Activated CD4-positive, alpha-beta T cell treated with anti-CD3 and anti-CD28 coated beads, Interleukin-2, Interleukin-6, amounts not matched to agents 100 ng/mL and 50 ng/mL, durations not matched to agents 16 hours and 8 hours (primary cell): ENCODE results near the gene NTF4.

Experiments used
- DNase-seq: peaks from one replicate; pipeline ENCODE4 v3.0.0-alpha.2; 2020

Gene NTF4

GRCh38 chr19:49064768-49065611, at the start of gene NTF4:
TSS of gene NTF4 (minus strand) at chr19:49064818. CDS start at chr19:49061997, 2,821 bp downstream.
- no peak for DNase-seq

- peak; percentile 81 for DNase-seq
Observed at GRCh38 chr19:49113762-49114629, 49.4 kb upstream of the NTF4 start, which contains the start of gene LIN7B. TSS of gene LIN7B (plus strand) at chr19:49114370. CDS start at chr19:49114405, 35 bp downstream.

- DNase-seq, result no peak
Observed at GRCh38 chr19:49111218-49111998, 46.8 kb upstream of the NTF4 start.

- no peak for DNase-seq
Observed at GRCh38 chr19:49110567-49110966, 45.9 kb upstream of the NTF4 start.

GRCh38 chr19:49109569-49110233, 45.1 kb upstream of the NTF4 start:
- DNase-seq, result no peak

GRCh38 chr19:49109051-49109450, 44.4 kb upstream of the NTF4 start:
- DNase-seq, result no peak

- no peak for DNase-seq
Observed at GRCh38 chr19:49107625-49108459, 43.2 kb upstream of the NTF4 start.

GRCh38 chr19:49106648-49107135, 42.1 kb upstream of the NTF4 start:
- peak; percentile 72 for DNase-seq

- DNase-seq, result no peak
Observed at GRCh38 chr19:49104229-49104864, 39.7 kb upstream of the NTF4 start.

GRCh38 chr19:49103331-49104085, 38.9 kb upstream of the NTF4 start:
- no peak for DNase-seq

GRCh38 chr19:49102303-49102702, 37.7 kb upstream of the NTF4 start:
- DNase-seq, result no peak

- DNase-seq, result no peak
Observed at GRCh38 chr19:49101160-49101559, 36.5 kb upstream of the NTF4 start.

GRCh38 chr19:49098795-49099194, 34.2 kb upstream of the NTF4 start:
- no peak for DNase-seq

- peak; percentile 83 for DNase-seq
Observed at GRCh38 chr19:49097453-49098288, 33.1 kb upstream of the NTF4 start.

- DNase-seq, result no peak
Observed at GRCh38 chr19:49094505-49095482, 30.2 kb upstream of the NTF4 start.

- no peak for DNase-seq
Observed at GRCh38 chr19:49092686-49093085, 28.1 kb upstream of the NTF4 start.

- DNase-seq, result peak; percentile 23
Observed at GRCh38 chr19:49091391-49092038, 26.9 kb upstream of the NTF4 start.
